K562 (cell line): ENCODE results near the gene NUP62. TPM values are rescaled to one million over a fixed set of nuclear protein-coding genes. Genes with fewer than 3 reads are reported as not detected.

Experiments
- AFF4 ChIP-seq: sonication (generic); formaldehyde crosslinking; IDR thresholded peaks from 2 replicates; pipeline ENCODE4 v1.8.0; 2023; ENCODE audit warnings: mild to moderate bottlenecking, missing genetic modification reagents
- CBFA2T3 ChIP-seq: fragments of 450-650 bp; IDR thresholded peaks from 2 replicates; pipeline ENCODE4 v1.6.1; 2017
- CHD2 ChIP-seq: IDR thresholded peaks from 2 replicates; pipeline ENCODE4 v1.6.1; 2011; ENCODE audit warnings: low read depth, low read length
- CREB3 ChIP-seq: fragments of 450-650 bp; conservative IDR thresholded peaks from 2 replicates; pipeline ENCODE4 v1.6.1; 2016; ENCODE audit warnings: missing genetic modification characterization, low read depth, mild to moderate bottlenecking, missing compliant biosample characterization, moderate library complexity
- CTBP1 ChIP-seq: fragments of 450-650 bp; IDR thresholded peaks from 2 replicates; pipeline ENCODE4 v1.6.1; 2016; ENCODE audit warnings: borderline replicate concordance
- GMEB1 ChIP-seq: fragments of 250-450 bp; sonication (Bioruptor Pico); IDR thresholded peaks from 2 replicates; pipeline ENCODE4 v1.4.0; 2020; ENCODE audit warnings: mild to moderate bottlenecking
- HIVEP1 ChIP-seq: fragments of 250-450 bp; sonication (Bioruptor Pico); IDR thresholded peaks from 2 replicates; pipeline ENCODE4 v1.4.0; 2020; ENCODE audit warnings: mild to moderate bottlenecking
- HSF4 ChIP-seq: fragments of 250-450 bp; sonication (Bioruptor Pico); IDR thresholded peaks from 2 replicates; pipeline ENCODE4 v2.1.2; 2022; ENCODE audit warnings: mild to moderate bottlenecking, moderate library complexity, borderline replicate concordance
- JUN ChIP-seq, 2 experiments: sonication (generic) in 1 of 2; formaldehyde crosslinking in 1 of 2; IDR thresholded peaks; 2 replicates each; pipeline versions ENCODE4 v1.6.1 to v1.8.0; 2012 to 2022; ENCODE audit warnings: borderline replicate concordance in 2 of 2, mild to moderate bottlenecking in 2 of 2, improper control_type of control experiment in 1 of 2, low read depth in 1 of 2, low read length in 1 of 2, missing genetic modification reagents in 1 of 2
- POLR3A ChIP-seq: IDR thresholded peaks from 2 replicates; pipeline ENCODE4 v1.6.1; 2011; ENCODE audit warnings: borderline replicate concordance, mild to moderate bottlenecking, moderate library complexity; ENCODE audit not compliant: insufficient read length, insufficient read depth; ENCODE audit errors: extremely low read depth
- RBM17 ChIP-seq: fragments of 200-400 bp; formaldehyde crosslinking; IDR thresholded peaks from 2 replicates; pipeline ENCODE4 v1.6.1; 2017; ENCODE audit warnings: low read depth, mild to moderate bottlenecking, low read length, borderline replicate concordance
- RNF2 ChIP-seq: sonication (generic); IDR thresholded peaks from 2 replicates; pipeline ENCODE4 v1.6.1; 2016
- SMAD2 ChIP-seq: fragments of 150-350 bp; IDR thresholded peaks from 2 replicates; pipeline ENCODE4 v1.6.1; 2014; ENCODE audit warnings: low read depth, mild to moderate bottlenecking, low read length
- TCF3 ChIP-seq: sonication (generic); formaldehyde crosslinking; IDR thresholded peaks from 2 replicates; pipeline ENCODE4 v1.4.0; 2020; ENCODE audit warnings: mild to moderate bottlenecking, missing genetic modification reagents
- TEAD1 ChIP-seq, 2 experiments: fragments of 450-650 bp in 1 of 2; sonication (generic) in 1 of 2; formaldehyde crosslinking; IDR thresholded peaks; 2 replicates each; pipeline versions ENCODE4 v1.4.0 to v1.8.0; 2020 to 2022; ENCODE audit warnings: mild to moderate bottlenecking in 2 of 2, missing genetic modification reagents in 1 of 2
- ZFX ChIP-seq: sonication (generic); formaldehyde crosslinking; IDR thresholded peaks from 2 replicates; pipeline ENCODE4 v1.8.0; 2022; ENCODE audit warnings: mild to moderate bottlenecking, missing genetic modification reagents, moderate library complexity
- ZNF644 ChIP-seq: fragments of 200-800 bp; sonication (Bioruptor generic); IDR thresholded peaks from 2 replicates; pipeline ENCODE4 v1.6.1; 2016; ENCODE audit warnings: low read depth, missing genetic modification characterization, missing compliant biosample characterization
- polyA plus RNA-seq, 8 experiments: library from polyadenylated mRNA; depleted of rRNA in 4 of 8; stranded (reverse) in 5 of 8; unstranded in 3 of 8; fragments of >200 nt; fragmentation: Nextera tagmentation in 2 of 8; fragmentation: Illumina TruSeq in 1 of 8; extraction: Ambion mirVana in 2 of 8; extraction: Trizol in 1 of 8; gene quantifications; 2 replicates each; pipeline versions ENCODE4 v1.2.1 to v1.2.3, GENCODE V29; 2011 to 2014; ENCODE audit warnings: inconsistent platforms in 1 of 8, missing spikeins in 1 of 8
- total RNA-seq, 7 experiments: library from RNA; depleted of rRNA in 6 of 7; stranded (reverse); fragments of >200 nt in 6 of 7; fragmentation: Illumina TruSeq in 2 of 7; extraction: Trizol in 2 of 7; gene quantifications; 2 replicates each; pipeline versions ENCODE4 v1.2.1 to v1.2.3, GENCODE V29; 2011 to 2021; ENCODE audit warnings: low replicate concordance in 1 of 7
- TF ChIP-seq, protein P1 (sequence below), 2 experiments: IDR thresholded peaks; 2 replicates each; pipeline ENCODE4 v1.6.1; 2011; ENCODE audit warnings: borderline replicate concordance in 1 of 2, control low read depth in 1 of 2, low read depth in 1 of 2, low read length in 1 of 2, mild to moderate bottlenecking in 1 of 2, mixed read lengths in 1 of 2, moderate library complexity in 1 of 2; ENCODE audit not compliant: insufficient read depth in 1 of 2, insufficient read length in 1 of 2, poor library complexity in 1 of 2, severe bottlenecking in 1 of 2; ENCODE audit errors: extremely low read depth in 1 of 2

Gene NUP62
- total and polyA plus RNA-seq, 9 of the 15 experiments (the other 6 are each of a cell fraction or from before 2014, with no cell fraction given), result 16.9 to 109 (median 66.0) TPM

- TF ChIP-seq RBM17 (no peak), RNF2 (no peak; the same call in none of the 2 replicates), TCF3 (CRISPR knock-in tag) (no peak), TEAD1 (CRISPR knock-in tag; IDR thresholded peaks at IDR 0.05) (peak in 1 of 2 experiments; percentile 15; a peak in 1 of 4 replicates), AFF4 (CRISPR knock-in tag) (peak; percentile 62; the same call in 1 of the 2 replicates), CBFA2T3 (no peak), HIVEP1 (CRISPR knock-in tag) (peak; percentile 60; the same call in 1 of the 2 replicates), JUN (IDR thresholded peaks at IDR 0.05; ENCODE audit: borderline replicate concordance, low read depth, low read length) (peak; percentile 78), JUN (CRISPR knock-in tag; IDR thresholded peaks at IDR 0.05; ENCODE audit: borderline replicate concordance) (no peak), CHD2 (peak; percentile 91), POLR3A (no peak), ZNF644 (tag) (peak; percentile 29), SMAD2 (no peak), ZFX (CRISPR knock-in tag) (peak; percentile 99), GMEB1 (CRISPR knock-in tag) (0 out of 2 replicates have a peak, but pooled peaks have one; percentile 18), CREB3 (tag) (no peak; the same call in 1 of the 2 replicates), HSF4 (no peak), CTBP1 (no peak; the same call in 1 of the 2 replicates)
- TF ChIP-seq, protein P1, sequence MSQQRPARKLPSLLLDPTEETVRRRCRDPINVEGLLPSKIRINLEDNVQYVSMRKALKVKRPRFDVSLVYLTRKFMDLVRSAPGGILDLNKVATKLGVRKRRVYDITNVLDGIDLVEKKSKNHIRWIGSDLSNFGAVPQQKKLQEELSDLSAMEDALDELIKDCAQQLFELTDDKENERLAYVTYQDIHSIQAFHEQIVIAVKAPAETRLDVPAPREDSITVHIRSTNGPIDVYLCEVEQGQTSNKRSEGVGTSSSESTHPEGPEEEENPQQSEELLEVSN (IDR thresholded peaks at IDR 0.05; ENCODE audit: borderline replicate concordance in 1 of 2, extremely low read depth in 1 of 2, insufficient read depth in 1 of 2, insufficient read length in 1 of 2, low read depth in 1 of 2, low read length in 1 of 2, poor library complexity in 1 of 2, severe bottlenecking in 1 of 2), result peak; percentile 45 to 51
These were observed 52.1 kb downstream of the NUP62 start, which contains the start of the genes AKT1S1 and TBC1D17 (continued) for GRCh38 chr19:49877020-49877878.
